ENCODE data around the gene ALPI.
"Not testable (repeated sequence)": the region's sequence is repeated elsewhere in the genome, so short reads cannot be mapped to it uniquely, and the experiment has no call there.

ALPI gene

GRCh38 chr2:232443669-232444408 is 12.1 kb upstream of the ALPI start:
- DNase-seq = not testable (repeated sequence)

GRCh38 chr2:232444409-232445148 is 11.4 kb upstream of the ALPI start:
- DNase-seq = peak; percentile 30 to 36

- not testable (repeated sequence) for DNase-seq
These were observed 10.6 kb upstream of the ALPI start for GRCh38 chr2:232445149-232445885.

- DNase-seq = not testable (repeated sequence)
These were observed 9.6 kb upstream of the ALPI start for GRCh38 chr2:232446266-232446777.

- no peak for DNase-seq
These were observed 8.8 kb upstream of the ALPI start for GRCh38 chr2:232447091-232447620.

GRCh38 chr2:232447638-232448303 is 8.2 kb upstream of the ALPI start:
- DNase-seq = no peak

GRCh38 chr2:232448304-232448690 is 7.7 kb upstream of the ALPI start:
- no peak for DNase-seq

- no peak for DNase-seq
These were observed 6.0 kb upstream of the ALPI start for GRCh38 chr2:232449964-232450363.

- DNase-seq = not testable (repeated sequence)
These were observed 4.3 kb upstream of the ALPI start for GRCh38 chr2:232451645-232452044.

GRCh38 chr2:232454630-232455029 is 1.3 kb upstream of the ALPI start:
- no peak for DNase-seq

GRCh38 chr2:232456296-232457120 is 555 bp downstream of the ALPI start:
- DNase-seq = no peak

GRCh38 chr2:232457121-232458011 is 1.4 kb downstream of the ALPI start:
- no peak for DNase-seq

- DNase-seq = no peak
These were observed 2.2 kb downstream of the ALPI start for GRCh38 chr2:232458051-232458660.

GRCh38 chr2:232458661-232459418 is 2.9 kb downstream of the ALPI start:
- DNase-seq = no peak

GRCh38 chr2:232459419-232460035 is 3.6 kb downstream of the ALPI start:
- DNase-seq = no peak

GRCh38 chr2:232460171-232460570 is 4.2 kb downstream of the ALPI start:
- DNase-seq = no peak

GRCh38 chr2:232463701-232464543 is 8.0 kb downstream of the ALPI start:
- DNase-seq = no peak

GRCh38 chr2:232464544-232464885 is 8.6 kb downstream of the ALPI start:
- DNase-seq = no peak

All from SW 1271 (cell line).